ENCODE measurements around the gene VWDE.

The VWDE gene

DNA sequence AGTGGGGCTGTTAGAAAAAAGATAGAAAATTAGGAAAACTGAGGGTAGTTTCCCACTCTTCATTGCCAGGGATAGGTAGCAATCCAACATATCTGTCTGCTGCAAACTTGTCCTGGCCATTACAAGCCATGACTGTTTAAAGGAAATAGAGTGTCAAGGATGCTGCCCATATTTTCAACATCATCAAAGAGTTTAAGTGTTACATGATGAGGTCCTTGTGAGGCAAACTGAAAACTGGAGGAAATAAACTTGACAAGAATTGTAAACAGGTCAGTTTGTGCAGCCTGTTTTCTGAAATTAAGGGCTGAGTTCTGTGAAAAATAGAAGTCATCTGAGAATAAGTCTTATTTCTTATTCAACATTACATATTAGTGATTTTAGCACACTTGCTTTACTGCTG lies 78.0 kb downstream of the VWDE start:
- H3K4me1 Mint-ChIP-seq (ENCODE audit: low read depth) = peaks cover 10% of the 10 kb centered on the region

DNA sequence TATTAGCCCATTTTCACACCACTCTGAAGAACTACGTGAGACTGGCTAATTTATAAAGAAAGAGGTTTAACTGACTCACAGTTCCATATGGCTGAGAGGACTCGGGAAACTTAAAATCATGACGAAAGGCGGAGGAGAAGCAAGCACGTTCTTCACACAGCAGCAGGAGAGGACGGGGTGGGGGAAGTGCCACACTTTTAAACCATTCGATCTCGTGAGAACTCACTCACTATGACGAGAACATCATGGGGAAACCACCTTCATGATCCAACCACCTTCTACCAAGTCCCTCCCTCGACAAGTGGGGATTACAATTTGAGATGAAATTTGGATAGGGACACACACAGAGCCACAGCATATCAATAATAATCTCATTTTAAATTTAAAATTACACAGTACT lies 80.2 kb downstream of the VWDE start:
- DNase-seq = no peak
- Mint-ChIP-seq H3K9me3 (no peaks in the 10 kb centered on the region), H3K4me3 (no peak overlapping the region), H3K27ac (no peak overlapping the region), H3K4me1 (ENCODE audit: low read depth) (peaks cover 14% of the 10 kb centered on the region), H3K27me3 (peaks cover 2% of the 10 kb centered on the region), H3K36me3 (ENCODE audit: low read depth) (no peaks in the 10 kb centered on the region)

More for the DNA sequence above, 78.0 kb downstream of the VWDE start:
- Mint-ChIP-seq H3K27ac (no peak overlapping the region), H3K4me3 (no peak overlapping the region), H3K27me3 (peaks cover 2% of the 10 kb centered on the region), H3K9me3 (no peaks in the 10 kb centered on the region), H3K36me3 (ENCODE audit: low read depth) (no peaks in the 10 kb centered on the region)
- DNase-seq = no peak

DNA sequence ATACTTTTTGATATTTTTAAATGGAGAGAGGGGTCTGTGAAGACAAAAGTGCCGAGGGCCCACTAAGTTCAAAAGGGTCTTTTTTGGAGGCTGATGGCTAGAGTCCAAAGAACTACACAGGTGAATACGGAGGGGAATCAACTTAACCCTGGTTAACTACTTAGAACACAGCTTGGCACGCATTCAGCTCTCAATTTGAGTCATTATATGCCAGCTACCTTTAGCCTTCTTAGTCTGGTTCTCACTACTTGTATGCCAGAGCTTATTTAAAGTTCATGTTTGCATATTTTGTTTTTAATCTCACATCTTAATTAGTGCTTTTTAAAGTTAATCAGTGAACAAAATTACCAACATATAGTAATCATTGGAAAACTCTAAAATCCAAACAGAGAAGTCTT lies 80.8 kb downstream of the VWDE start:
- Mint-ChIP-seq H3K9me3 (no peaks in the 10 kb centered on the region), H3K27ac (no peak overlapping the region), H3K36me3 (ENCODE audit: low read depth) (no peaks in the 10 kb centered on the region), H3K27me3 (no peaks in the 10 kb centered on the region), H3K4me1 (ENCODE audit: low read depth) (peaks cover 14% of the 10 kb centered on the region), H3K4me3 (no peak overlapping the region)
- DNase-seq = no peak

DNA sequence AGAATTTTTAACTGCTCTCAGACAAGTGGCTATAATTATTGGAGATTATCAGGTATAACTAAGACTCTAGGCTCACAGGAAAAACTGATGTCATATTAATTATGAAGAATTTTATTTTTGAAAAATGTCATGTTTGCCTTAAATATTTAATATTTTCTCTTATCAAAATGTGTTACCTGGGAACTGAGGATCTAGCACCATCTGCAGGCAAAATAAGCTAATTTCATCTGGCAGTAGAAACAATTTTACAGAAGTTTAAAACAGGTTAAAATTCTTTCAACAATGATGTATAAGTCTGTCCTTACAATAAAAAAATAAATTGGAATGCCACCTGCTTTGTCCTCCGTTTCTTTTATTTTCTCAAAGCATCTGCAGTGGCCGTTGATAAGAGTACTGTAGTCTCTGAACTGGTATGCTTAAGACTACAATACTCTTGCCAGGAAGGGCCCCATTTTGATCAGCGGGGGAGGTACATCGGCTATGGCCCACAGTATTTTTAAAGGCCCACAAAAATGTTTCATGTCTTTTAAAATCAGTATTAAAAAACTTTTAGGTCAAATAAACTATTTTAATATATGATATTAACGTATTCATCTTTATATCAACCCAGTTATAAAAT lies 81.3 kb downstream of the VWDE start:
- Mint-ChIP-seq H3K27me3 (no peaks in the 10 kb centered on the region), H3K27ac (no peak overlapping the region), H3K9me3 (no peaks in the 10 kb centered on the region), H3K36me3 (ENCODE audit: low read depth) (no peaks in the 10 kb centered on the region), H3K4me1 (ENCODE audit: low read depth) (peaks cover 14% of the 10 kb centered on the region), H3K4me3 (no peak overlapping the region)
- DNase-seq = no peak

DNA sequence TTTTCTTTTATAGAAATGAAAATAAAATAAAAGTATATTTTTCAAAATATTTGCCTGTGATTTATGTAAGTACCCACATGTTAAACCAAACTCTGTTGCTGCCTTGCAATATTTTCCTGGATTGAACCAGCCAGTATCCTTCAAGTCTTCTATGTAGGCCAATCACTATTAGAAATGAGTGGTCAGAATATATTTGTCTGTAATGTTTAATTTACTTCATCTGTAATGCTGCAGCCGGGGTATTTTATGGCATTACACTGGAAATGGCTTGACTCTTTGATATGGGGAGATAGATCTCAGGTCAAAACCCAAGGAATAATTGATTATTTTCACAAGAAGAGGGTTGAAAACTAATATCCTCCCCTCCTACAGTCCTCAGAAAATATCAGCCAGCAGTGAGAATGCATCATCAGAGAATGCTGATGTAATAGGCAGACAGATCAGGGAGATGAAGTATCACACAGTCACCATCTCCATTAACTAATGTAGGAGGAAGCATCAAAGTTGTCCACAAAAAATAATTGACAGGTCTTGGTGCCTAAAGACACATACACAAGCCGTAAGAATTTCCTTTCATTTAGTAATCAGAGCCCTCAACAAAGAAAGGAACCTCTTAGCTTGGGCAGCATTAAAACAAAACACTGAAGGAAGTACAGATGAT lies 82.5 kb downstream of the VWDE start:
- DNase-seq = no peak
- Mint-ChIP-seq H3K4me1 (ENCODE audit: low read depth) (peaks cover 14% of the 10 kb centered on the region), H3K9me3 (no peaks in the 10 kb centered on the region), H3K27ac (no peak overlapping the region), H3K36me3 (ENCODE audit: low read depth) (no peaks in the 10 kb centered on the region), H3K4me3 (no peak overlapping the region), H3K27me3 (no peaks in the 10 kb centered on the region)

DNA sequence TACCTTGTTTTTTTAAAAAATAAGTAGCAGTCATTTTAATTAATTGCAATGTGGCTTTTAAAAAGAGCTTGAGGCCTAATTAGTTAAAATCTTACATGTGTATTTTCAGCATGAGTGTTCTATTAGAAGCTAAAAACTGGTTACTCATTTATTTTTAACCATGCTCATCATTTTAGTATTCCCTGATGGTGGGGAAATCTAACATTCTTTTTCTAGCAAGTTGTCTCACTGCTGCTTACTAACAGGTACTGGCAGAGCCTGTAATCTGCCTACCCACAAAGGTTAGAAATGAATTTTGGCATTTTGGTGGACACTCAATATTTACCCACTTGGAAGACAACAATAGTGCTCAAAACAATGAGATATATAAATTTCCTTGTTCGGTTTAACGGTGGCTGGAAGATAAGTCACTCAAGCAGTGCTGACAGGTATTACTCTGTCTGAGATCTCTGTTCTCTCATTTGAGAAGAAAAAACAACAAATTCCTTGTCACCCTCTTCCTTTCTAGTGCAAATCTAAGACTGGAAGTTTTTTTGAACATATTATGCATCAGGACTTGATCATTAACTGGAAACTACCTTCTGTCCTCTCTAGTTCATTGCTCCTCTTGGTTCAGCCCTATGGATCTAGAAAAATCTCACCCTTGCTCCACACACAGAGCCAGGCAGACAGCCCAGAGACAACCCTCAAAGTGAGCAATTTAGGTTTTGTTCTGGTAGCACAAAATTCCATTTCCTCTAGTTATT lies 83.3 kb downstream of the VWDE start:
- Mint-ChIP-seq H3K36me3 (ENCODE audit: low read depth) (no peaks in the 10 kb centered on the region), H3K27me3 (no peaks in the 10 kb centered on the region), H3K9me3 (no peaks in the 10 kb centered on the region), H3K4me3 (no peak overlapping the region), H3K4me1 (ENCODE audit: low read depth) (peaks cover 14% of the 10 kb centered on the region), H3K27ac (peak overlapping the region; percentile 41)
- no peak for DNase-seq

DNA sequence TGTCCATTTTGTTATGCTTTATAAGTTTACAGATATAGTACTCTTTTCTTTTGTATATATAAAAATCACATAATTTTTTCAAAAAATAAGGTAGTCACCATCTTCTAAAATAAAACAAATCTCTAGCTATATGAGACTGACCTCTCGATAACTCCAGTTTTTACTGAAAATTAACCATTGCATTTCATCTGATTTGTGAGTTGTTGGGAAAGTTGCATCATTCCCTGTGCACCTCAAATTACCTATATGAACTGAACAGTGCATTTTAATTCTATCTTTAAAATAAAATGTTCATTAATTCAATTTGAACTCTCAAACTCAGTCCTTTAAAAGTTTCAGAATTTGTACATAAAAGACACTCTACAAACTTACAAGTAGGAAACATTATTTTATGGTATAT lies 86.0 kb downstream of the VWDE start:
- Mint-ChIP-seq H3K9me3 (no peaks in the 10 kb centered on the region), H3K4me3 (no peak overlapping the region), H3K27me3 (no peaks in the 10 kb centered on the region), H3K36me3 (ENCODE audit: low read depth) (no peaks in the 10 kb centered on the region), H3K27ac (no peak overlapping the region), H3K4me1 (ENCODE audit: low read depth) (peaks cover 18% of the 10 kb centered on the region)
- DNase-seq = no peak

DNA sequence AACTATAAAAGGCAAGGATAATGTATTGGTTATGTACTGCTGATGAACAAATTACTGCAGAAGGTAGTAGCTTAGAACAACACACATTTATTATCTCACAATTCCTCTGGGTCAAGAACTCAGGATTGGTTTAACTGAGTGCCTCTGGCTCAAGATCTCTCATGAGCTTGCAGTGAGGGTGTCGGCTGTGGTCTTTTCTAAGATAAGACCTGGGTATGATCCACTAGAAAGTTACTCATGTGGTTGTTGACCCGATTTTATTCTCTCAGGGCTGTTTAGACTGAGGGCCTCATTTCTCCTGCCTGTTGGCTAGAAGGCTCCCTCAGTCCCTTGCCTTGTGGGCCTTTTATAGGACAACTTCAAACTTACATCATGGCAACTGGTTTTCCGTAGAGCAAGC lies 86.7 kb downstream of the VWDE start:
- H3K27ac Mint-ChIP-seq = no peak overlapping the region

DNA sequence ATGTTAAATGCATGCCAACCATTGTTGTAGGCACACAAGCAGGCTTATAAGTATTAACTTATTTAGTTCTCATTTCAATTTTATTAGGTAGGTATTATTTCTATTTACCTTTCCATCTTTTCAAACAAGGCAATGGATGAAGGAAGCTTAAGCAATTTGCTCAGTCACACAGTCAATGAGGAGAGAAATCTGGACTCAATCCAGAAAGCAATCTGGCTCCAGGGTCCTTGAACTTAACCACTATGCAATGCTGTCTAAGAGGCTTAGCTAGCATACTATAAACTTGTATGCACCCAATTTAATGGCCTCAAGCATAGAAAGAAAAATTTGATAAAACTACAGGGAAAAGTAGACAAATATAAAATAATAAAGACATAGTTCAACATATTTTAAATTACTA lies 88.6 kb downstream of the VWDE start:
- no peaks in the 10 kb centered on the region for H3K36me3 Mint-ChIP-seq (ENCODE audit: low read depth)
- H3K27me3 Mint-ChIP-seq = no peaks in the 10 kb centered on the region
- DNase-seq = no peak
- H3K4me3 Mint-ChIP-seq = no peak overlapping the region
- peaks cover 4% of the 10 kb centered on the region for H3K4me1 Mint-ChIP-seq (ENCODE audit: low read depth)
- no peak overlapping the region for H3K27ac Mint-ChIP-seq
- H3K9me3 Mint-ChIP-seq = no peaks in the 10 kb centered on the region

More for the DNA sequence above, 86.7 kb downstream of the VWDE start:
- DNase-seq = no peak
- Mint-ChIP-seq H3K36me3 (ENCODE audit: low read depth) (no peaks in the 10 kb centered on the region), H3K27me3 (no peaks in the 10 kb centered on the region), H3K4me3 (no peak overlapping the region), H3K4me1 (ENCODE audit: low read depth) (peaks cover 16% of the 10 kb centered on the region), H3K9me3 (no peaks in the 10 kb centered on the region)

DNA sequence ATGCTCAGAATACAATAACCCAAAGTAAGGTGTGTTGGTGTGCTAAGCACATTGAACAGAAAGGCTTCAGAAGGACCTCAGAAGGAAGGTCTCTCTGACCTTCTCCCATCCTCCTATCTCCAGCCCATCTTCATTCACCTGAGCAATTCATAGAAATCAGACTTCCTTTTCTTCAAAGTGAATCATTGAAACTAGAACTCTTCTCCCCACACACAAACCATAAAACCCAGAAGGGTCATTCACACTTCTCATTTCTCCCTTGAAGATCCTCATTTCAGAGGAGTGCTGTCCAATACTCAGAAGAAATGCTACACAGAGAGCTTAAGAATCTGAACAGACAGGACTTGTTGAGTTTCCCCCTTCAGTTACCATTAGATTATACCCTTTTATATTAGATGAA lies 89.5 kb downstream of the VWDE start:
- H3K4me3 Mint-ChIP-seq = no peak overlapping the region
- H3K27ac Mint-ChIP-seq = no peak overlapping the region
- peaks cover 4% of the 10 kb centered on the region for H3K4me1 Mint-ChIP-seq (ENCODE audit: low read depth)
- H3K9me3 Mint-ChIP-seq = no peaks in the 10 kb centered on the region
- H3K27me3 Mint-ChIP-seq = no peaks in the 10 kb centered on the region
- no peak for DNase-seq
- H3K36me3 Mint-ChIP-seq (ENCODE audit: low read depth) = no peaks in the 10 kb centered on the region

DNA sequence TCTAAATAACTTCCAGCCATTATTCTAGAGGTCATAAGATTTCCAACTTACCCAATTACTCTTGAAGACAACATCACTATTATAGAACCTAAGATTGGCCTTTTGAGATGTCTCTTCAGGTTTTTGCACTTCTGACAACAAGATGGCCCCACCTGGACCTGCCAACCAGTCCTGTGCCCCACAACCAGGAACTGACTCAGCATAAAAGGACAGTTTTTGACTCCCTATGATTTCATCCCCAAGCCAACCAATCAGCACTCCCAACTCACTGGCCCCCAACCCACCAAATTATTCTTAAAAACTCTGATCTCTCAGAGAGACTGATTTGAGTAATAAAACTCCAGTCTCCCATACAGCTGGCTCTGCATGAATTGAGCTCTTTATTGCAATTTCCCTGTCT lies 98.2 kb downstream of the VWDE start:
- peaks cover 10% of the 10 kb centered on the region for H3K4me1 Mint-ChIP-seq (ENCODE audit: low read depth)
- H3K27me3 Mint-ChIP-seq = no peaks in the 10 kb centered on the region
- no peak overlapping the region for H3K4me3 Mint-ChIP-seq
- DNase-seq = no peak
- H3K27ac Mint-ChIP-seq = no peak overlapping the region
- no peaks in the 10 kb centered on the region for H3K9me3 Mint-ChIP-seq
- H3K36me3 Mint-ChIP-seq (ENCODE audit: low read depth) = no peaks in the 10 kb centered on the region

DNA sequence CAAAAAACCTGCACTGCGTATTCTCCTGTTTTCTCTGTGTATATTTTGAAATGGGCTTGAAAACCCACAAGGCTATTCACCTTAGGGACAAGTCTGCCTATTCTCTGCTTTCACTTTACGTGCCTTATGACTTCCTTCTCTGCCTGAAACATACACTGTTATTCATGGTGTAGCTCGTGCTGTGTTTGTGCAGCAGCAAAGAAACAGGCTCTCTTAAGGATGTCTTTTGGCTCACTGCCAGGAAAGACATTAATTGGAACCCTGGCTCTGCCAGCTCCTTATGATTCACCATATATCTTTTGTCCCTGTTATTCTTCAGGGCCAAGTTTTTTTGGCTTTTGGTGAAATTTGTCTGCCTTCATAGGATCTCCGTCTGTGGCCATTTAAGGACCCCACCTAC lies 100.2 kb downstream of the VWDE start:
- H3K9me3 Mint-ChIP-seq = no peaks in the 10 kb centered on the region
- peaks cover 10% of the 10 kb centered on the region for H3K4me1 Mint-ChIP-seq (ENCODE audit: low read depth)
- H3K27ac Mint-ChIP-seq = no peak overlapping the region
- no peak overlapping the region for H3K4me3 Mint-ChIP-seq
- no peaks in the 10 kb centered on the region for H3K36me3 Mint-ChIP-seq (ENCODE audit: low read depth)
- no peak for DNase-seq
- H3K27me3 Mint-ChIP-seq = no peaks in the 10 kb centered on the region

DNA sequence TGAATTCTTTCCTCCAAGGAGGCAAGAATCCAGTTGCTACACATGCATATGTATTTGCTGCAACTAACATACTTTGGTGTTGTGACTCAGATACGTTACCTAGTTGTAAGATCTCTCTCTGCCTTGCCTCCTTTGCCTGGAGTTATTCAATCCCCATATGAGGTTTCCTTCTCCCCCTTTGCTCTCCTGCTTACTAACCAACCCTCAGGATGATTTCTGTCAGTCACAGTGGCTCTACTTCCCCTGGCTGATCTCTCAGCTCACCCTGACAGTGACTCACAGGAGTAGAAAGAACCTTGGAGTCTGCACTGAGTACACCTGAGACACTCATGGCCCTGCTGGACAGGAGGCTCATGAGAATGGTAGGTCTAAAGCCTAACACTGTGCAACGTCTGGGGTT lies 100.6 kb downstream of the VWDE start:
- Mint-ChIP-seq H3K4me1 (ENCODE audit: low read depth) (peaks cover 10% of the 10 kb centered on the region), H3K27me3 (no peaks in the 10 kb centered on the region)

DNA sequence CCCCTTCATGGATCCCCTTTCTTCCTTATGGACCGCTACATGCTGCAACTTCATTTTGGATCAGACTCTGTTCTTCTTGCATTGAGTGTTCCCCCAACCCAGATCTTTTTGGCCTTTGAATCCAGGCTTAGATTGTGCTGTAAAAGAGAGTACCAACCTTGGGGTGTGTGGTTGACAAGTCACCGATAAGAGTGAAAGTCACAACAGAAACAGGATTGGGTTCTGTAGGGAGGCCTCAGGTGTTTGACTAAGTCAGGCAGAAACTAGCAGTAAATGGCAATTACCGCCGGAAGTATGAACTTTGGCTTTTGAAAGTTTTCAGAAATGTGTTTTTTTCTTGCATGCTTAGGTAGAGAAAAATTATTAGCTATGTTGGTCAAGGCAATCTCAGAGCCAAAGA lies 103.2 kb downstream of the VWDE start:
- H3K9me3 Mint-ChIP-seq = no peaks in the 10 kb centered on the region
- H3K4me1 Mint-ChIP-seq (ENCODE audit: low read depth) = peaks cover 17% of the 10 kb centered on the region
- no peak for DNase-seq
- no peak overlapping the region for H3K27ac Mint-ChIP-seq
- no peak overlapping the region for H3K4me3 Mint-ChIP-seq
- no peaks in the 10 kb centered on the region for H3K27me3 Mint-ChIP-seq
- H3K36me3 Mint-ChIP-seq (ENCODE audit: low read depth) = no peaks in the 10 kb centered on the region

More for the DNA sequence above, 100.6 kb downstream of the VWDE start:
- no peaks in the 10 kb centered on the region for H3K9me3 Mint-ChIP-seq
- no peak overlapping the region for H3K27ac Mint-ChIP-seq
- H3K36me3 Mint-ChIP-seq (ENCODE audit: low read depth) = no peaks in the 10 kb centered on the region
- no peak for DNase-seq
- H3K4me3 Mint-ChIP-seq = no peak overlapping the region

DNA sequence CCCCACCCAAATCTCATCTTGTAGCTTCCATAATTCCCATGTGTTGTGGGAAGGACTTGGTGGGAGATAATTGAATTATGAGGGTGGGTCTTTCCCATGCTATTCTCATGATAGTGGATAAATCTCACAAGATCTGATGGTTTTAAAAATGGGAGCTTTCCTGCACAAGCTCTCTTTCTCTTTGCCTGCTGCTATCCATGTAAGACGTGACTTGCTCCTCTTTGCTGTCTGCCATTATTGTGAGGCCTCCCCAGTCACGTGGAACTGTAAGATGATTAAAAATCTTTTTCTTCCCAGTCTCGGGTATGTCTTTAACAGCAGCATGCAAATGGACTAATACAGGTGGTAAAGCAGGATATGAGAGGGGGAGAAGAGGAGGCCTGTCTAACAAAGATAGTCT lies 104.3 kb downstream of the VWDE start:
- no peak overlapping the region for H3K4me3 Mint-ChIP-seq
- H3K9me3 Mint-ChIP-seq = no peaks in the 10 kb centered on the region
- DNase-seq = no peak
- H3K36me3 Mint-ChIP-seq (ENCODE audit: low read depth) = no peaks in the 10 kb centered on the region
- H3K27ac Mint-ChIP-seq = no peak overlapping the region
- H3K4me1 Mint-ChIP-seq (ENCODE audit: low read depth) = peaks cover 19% of the 10 kb centered on the region
- H3K27me3 Mint-ChIP-seq = no peaks in the 10 kb centered on the region

Measured in activated T-cell treated with anti-CD3 and anti-CD28 coated beads, Interleukin-2, amount 50 U/mL, for 24 hours (primary cell).